Measurements from ENCODE around the gene AKAP14. TPM values are rescaled to one million over a fixed set of nuclear protein-coding genes. Genes with fewer than 3 reads are reported as not detected.
"Not testable (repeated sequence)": the region's sequence is repeated elsewhere in the genome, so short reads cannot be mapped to it uniquely, and the experiment has no call there.

The AKAP14 gene
- total RNA-seq, 1 donor from 2014 or later = not detected

- H3K4me1 ChIP-seq = no peaks in the 10 kb centered on the region
- TF ChIP-seq CTCF (IDR thresholded peaks at IDR 0.05) (no peak), POLR2AphosphoS5 (IDR thresholded peaks at IDR 0.05; ENCODE audit: insufficient read depth in 1 of 2, low read depth in 1 of 2) (no peak), POLR2A (IDR thresholded peaks at IDR 0.05) (no peak)
- H3K9me3 ChIP-seq = no peaks in the 10 kb centered on the region
- no peak overlapping the region for H3K4me3 ChIP-seq
- H3K27me3 ChIP-seq = no peaks in the 10 kb centered on the region
- H3K27ac ChIP-seq = no peak overlapping the region
- intact Hi-C loops (cut with DNase I) = loop anchor here (2.0 kb wide), 1 partner anchor 38 kb away; no protein-coding TSS in a partner anchor
- DNase-seq (ENCODE audit: extremely low spot score in 2 of 2) = no peak
- H3K36me3 ChIP-seq = no peaks in the 10 kb centered on the region
Observed at GRCh38 chrX:119960625-119961024, 64.9 kb downstream of the AKAP14 start.

DNA sequence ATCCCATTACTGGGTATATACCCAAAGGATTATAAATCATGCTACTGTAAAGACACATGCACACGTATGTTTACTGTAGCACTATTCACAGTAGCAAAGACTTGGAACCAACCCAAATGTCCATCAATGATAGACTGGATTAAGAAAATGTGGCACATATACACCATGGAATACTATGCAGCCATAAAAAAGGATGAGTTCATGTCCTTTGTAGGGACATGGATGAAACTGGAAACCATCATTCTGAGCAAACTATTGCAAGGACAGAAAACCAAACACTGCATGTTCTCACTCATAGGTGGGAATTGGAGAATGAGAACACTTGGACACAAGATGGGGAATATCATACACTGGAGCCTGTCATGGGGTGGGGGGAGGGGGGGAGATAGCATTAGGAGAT, 71.1 kb downstream of the AKAP14 start:
- H3K36me3 ChIP-seq; H3K27me3 ChIP-seq; H3K4me3 ChIP-seq; DNase-seq (ENCODE audit: extremely low spot score in 2 of 2); intact Hi-C loops (cut with DNase I); H3K4me1 ChIP-seq; H3K27ac ChIP-seq; H3K9me3 ChIP-seq: not testable (repeated sequence)

Other genes with a start within 250 kb of the AKAP14 start
- gene SEPTIN6, start 202.7 kb upstream of the AKAP14 start, total RNA-seq = 25.8 TPM
- not detected for gene SOWAHD, start 137.3 kb upstream of the AKAP14 start, total RNA-seq
- gene RPL39, start 104.3 kb upstream of the AKAP14 start, total RNA-seq = 1,813 TPM
- gene UPF3B, start 42.9 kb upstream of the AKAP14 start, total RNA-seq = 2.5 TPM
- gene RNF113A, start 24.2 kb upstream of the AKAP14 start, total RNA-seq = 11.8 TPM
- 25.8 TPM for gene NDUFA1, start 24.1 kb upstream of the AKAP14 start, total RNA-seq
- 6.4 TPM for gene NKAP, start 47.9 kb downstream of the AKAP14 start, total RNA-seq
- not detected for gene RHOXF2B, start 181.8 kb downstream of the AKAP14 start, total RNA-seq
- not detected for gene RHOXF1, start 220.0 kb downstream of the AKAP14 start, total RNA-seq